ENCODE measurements around the gene DIAPH2.

Gene DIAPH2

GRCh38 chrX:97369947-97370346 is 685.3 kb downstream of the DIAPH2 start:
- H3K9me3 Mint-ChIP-seq (ENCODE audit: low read depth), result no peaks in the 10 kb centered on the region
- peaks cover 6% of the 10 kb centered on the region for H3K36me3 Mint-ChIP-seq
- no peak overlapping the region for H3K4me3 Mint-ChIP-seq
- H3K27ac Mint-ChIP-seq, result no peak overlapping the region
- H3K4me1 Mint-ChIP-seq (ENCODE audit: low read depth), result no peaks in the 10 kb centered on the region
- H3K27me3 Mint-ChIP-seq, result no peaks in the 10 kb centered on the region

- Mint-ChIP-seq H3K9me3 (ENCODE audit: low read depth) (no peaks in the 10 kb centered on the region), H3K27me3 (no peaks in the 10 kb centered on the region), H3K4me1 (ENCODE audit: low read depth) (no peaks in the 10 kb centered on the region), H3K36me3 (peaks cover 4% of the 10 kb centered on the region), H3K27ac (no peak overlapping the region), H3K4me3 (no peak overlapping the region)
Observed at GRCh38 chrX:97372001-97372766, 687.5 kb downstream of the DIAPH2 start.

GRCh38 chrX:97374266-97374665 is 689.6 kb downstream of the DIAPH2 start:
- no peak overlapping the region for H3K27ac Mint-ChIP-seq

DNA sequence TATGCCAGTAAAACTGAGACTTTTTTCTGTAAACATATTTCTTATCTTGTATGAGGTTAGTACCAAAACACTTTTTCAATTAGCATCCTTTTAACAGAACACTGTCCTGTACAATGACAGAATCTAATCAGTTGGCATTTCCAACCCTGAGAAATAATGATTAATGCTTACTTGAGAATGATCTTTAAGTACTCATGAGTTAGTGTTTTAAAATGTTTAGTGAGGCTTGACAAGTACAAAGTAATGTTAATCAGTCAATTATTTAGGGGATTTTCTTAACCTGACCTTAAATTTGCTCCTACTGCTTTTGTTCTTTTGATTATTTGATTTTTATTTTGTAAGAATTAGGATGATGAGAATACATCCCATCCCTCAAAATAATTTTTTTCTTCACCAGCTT is 695.6 kb downstream of the DIAPH2 start:
- no peaks in the 10 kb centered on the region for H3K27me3 Mint-ChIP-seq
- no peaks in the 10 kb centered on the region for H3K36me3 Mint-ChIP-seq
- H3K9me3 Mint-ChIP-seq (ENCODE audit: low read depth), result no peaks in the 10 kb centered on the region
- no peak overlapping the region for H3K4me3 Mint-ChIP-seq
- H3K27ac Mint-ChIP-seq, result no peak overlapping the region
- H3K4me1 Mint-ChIP-seq (ENCODE audit: low read depth), result no peaks in the 10 kb centered on the region

More at GRCh38 chrX:97374266-97374665, 689.6 kb downstream of the DIAPH2 start:
- Mint-ChIP-seq H3K36me3 (peaks cover 4% of the 10 kb centered on the region), H3K4me3 (no peak overlapping the region), H3K4me1 (ENCODE audit: low read depth) (no peaks in the 10 kb centered on the region), H3K9me3 (ENCODE audit: low read depth) (no peaks in the 10 kb centered on the region), H3K27me3 (no peaks in the 10 kb centered on the region)

- Mint-ChIP-seq H3K4me1 (ENCODE audit: low read depth) (peaks cover 3% of the 10 kb centered on the region), H3K36me3 (peaks cover 7% of the 10 kb centered on the region), H3K27ac (no peak overlapping the region), H3K4me3 (no peak overlapping the region), H3K27me3 (no peaks in the 10 kb centered on the region), H3K9me3 (ENCODE audit: low read depth) (no peaks in the 10 kb centered on the region)
Observed at GRCh38 chrX:97384685-97385084, 700.0 kb downstream of the DIAPH2 start.

DNA sequence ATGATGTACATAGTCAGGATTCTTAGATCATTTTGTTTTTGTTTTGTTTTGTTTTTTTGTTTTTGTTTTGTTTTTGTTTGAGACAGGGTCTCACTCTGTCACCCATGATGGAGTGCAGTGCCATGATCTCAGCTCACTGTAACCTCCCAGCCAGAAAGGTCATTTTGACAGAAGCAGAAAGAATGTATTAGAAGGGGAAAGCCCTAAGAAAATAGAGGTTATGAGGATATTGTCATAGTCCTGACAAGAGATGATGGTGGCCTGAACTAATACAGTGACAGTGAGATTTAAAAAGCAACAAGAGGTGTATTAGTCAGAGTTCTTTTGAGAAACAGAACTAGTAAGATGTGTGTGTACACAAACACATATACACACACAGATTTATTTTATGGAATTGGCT is 702.4 kb downstream of the DIAPH2 start:
- Mint-ChIP-seq H3K36me3 (peaks cover 7% of the 10 kb centered on the region), H3K27me3 (no peaks in the 10 kb centered on the region), H3K9me3 (ENCODE audit: low read depth) (no peaks in the 10 kb centered on the region), H3K4me3 (no peak overlapping the region), H3K4me1 (ENCODE audit: low read depth) (peaks cover 3% of the 10 kb centered on the region), H3K27ac (no peak overlapping the region)

GRCh38 chrX:97389761-97390192 is 705.1 kb downstream of the DIAPH2 start:
- Mint-ChIP-seq H3K4me3 (no peak overlapping the region), H3K9me3 (ENCODE audit: low read depth) (no peaks in the 10 kb centered on the region), H3K36me3 (peaks cover 7% of the 10 kb centered on the region), H3K27me3 (no peaks in the 10 kb centered on the region), H3K27ac (no peak overlapping the region), H3K4me1 (ENCODE audit: low read depth) (peaks cover 3% of the 10 kb centered on the region)

GRCh38 chrX:97397371-97397770 is 712.7 kb downstream of the DIAPH2 start:
- peaks cover 26% of the 10 kb centered on the region for H3K4me1 Mint-ChIP-seq (ENCODE audit: low read depth)
- no peak overlapping the region for H3K4me3 Mint-ChIP-seq
- peaks cover 2% of the 10 kb centered on the region for H3K36me3 Mint-ChIP-seq
- H3K9me3 Mint-ChIP-seq (ENCODE audit: low read depth), result no peaks in the 10 kb centered on the region
- H3K27me3 Mint-ChIP-seq, result no peaks in the 10 kb centered on the region
- peak overlapping the region; percentile 92 for H3K27ac Mint-ChIP-seq

GRCh38 chrX:97398030-97398551 is 713.4 kb downstream of the DIAPH2 start:
- peaks cover 2% of the 10 kb centered on the region for H3K36me3 Mint-ChIP-seq
- peak overlapping the region; percentile 54 for H3K4me3 Mint-ChIP-seq
- no peaks in the 10 kb centered on the region for H3K27me3 Mint-ChIP-seq
- no peaks in the 10 kb centered on the region for H3K9me3 Mint-ChIP-seq (ENCODE audit: low read depth)
- H3K4me1 Mint-ChIP-seq (ENCODE audit: low read depth), result peaks cover 26% of the 10 kb centered on the region
- H3K27ac Mint-ChIP-seq, result peak overlapping the region; percentile 92

- Mint-ChIP-seq H3K36me3 (peaks cover 2% of the 10 kb centered on the region), H3K27ac (peak overlapping the region; percentile 13), H3K4me3 (no peak overlapping the region), H3K9me3 (ENCODE audit: low read depth) (no peaks in the 10 kb centered on the region), H3K27me3 (no peaks in the 10 kb centered on the region), H3K4me1 (ENCODE audit: low read depth) (peaks cover 26% of the 10 kb centered on the region)
Observed at GRCh38 chrX:97399400-97399799, 714.8 kb downstream of the DIAPH2 start.

DNA sequence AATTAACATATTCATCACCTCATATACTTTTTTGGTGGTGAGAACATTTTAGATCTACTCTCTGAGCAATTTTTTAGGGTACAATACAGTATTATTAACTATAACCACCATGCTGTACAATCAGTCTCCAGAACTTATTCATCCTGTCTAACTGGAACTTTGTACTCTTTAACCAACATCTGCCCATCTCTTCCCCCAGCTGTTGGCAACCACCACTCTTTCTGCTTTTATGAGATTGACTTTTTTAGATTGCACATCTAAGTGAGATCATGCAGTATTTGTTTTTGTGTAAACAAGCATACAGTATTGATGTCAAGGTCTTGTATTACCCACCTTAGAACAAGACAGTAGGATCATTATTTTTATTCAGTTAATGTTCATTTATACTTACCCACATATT is 715.9 kb downstream of the DIAPH2 start:
- Mint-ChIP-seq H3K4me1 (ENCODE audit: low read depth) (peaks cover 26% of the 10 kb centered on the region), H3K36me3 (peaks cover 2% of the 10 kb centered on the region), H3K27me3 (no peaks in the 10 kb centered on the region), H3K27ac (no peak overlapping the region), H3K9me3 (ENCODE audit: low read depth) (no peaks in the 10 kb centered on the region), H3K4me3 (no peak overlapping the region)

GRCh38 chrX:97401154-97401553 is 716.5 kb downstream of the DIAPH2 start:
- no peak overlapping the region for H3K27ac Mint-ChIP-seq
- H3K4me3 Mint-ChIP-seq, result no peak overlapping the region
- peaks cover 26% of the 10 kb centered on the region for H3K4me1 Mint-ChIP-seq (ENCODE audit: low read depth)
- H3K36me3 Mint-ChIP-seq, result peaks cover 2% of the 10 kb centered on the region
- H3K9me3 Mint-ChIP-seq (ENCODE audit: low read depth), result no peaks in the 10 kb centered on the region
- no peaks in the 10 kb centered on the region for H3K27me3 Mint-ChIP-seq

DNA sequence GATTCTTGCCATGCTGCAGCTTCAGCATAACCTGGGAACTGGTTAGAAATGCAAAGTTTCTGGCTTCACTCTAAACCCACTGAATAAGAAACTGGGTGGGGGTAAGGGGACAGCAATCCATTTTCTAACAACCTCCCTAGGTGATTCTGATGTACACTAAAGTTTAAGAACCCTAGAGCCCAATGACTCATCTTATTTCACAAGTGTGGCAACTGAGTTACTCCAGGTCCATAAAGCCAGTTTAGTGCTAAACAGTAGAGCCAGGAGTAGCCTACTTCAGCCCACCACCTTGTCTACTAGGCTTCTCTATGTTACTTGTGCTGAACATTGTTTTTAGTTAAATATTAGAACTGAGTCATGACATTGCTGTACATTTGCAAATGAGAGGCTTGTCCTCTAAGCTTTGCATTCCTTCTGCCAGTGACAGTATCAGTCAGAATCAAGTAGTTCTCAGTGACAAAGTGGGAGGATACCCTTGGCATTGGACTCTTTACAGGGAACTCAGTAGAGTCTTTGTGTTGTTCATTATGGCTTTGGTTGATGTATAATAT is 717.0 kb downstream of the DIAPH2 start:
- Mint-ChIP-seq H3K27me3 (no peaks in the 10 kb centered on the region), H3K36me3 (peaks cover 2% of the 10 kb centered on the region), H3K4me3 (no peak overlapping the region), H3K4me1 (ENCODE audit: low read depth) (peaks cover 26% of the 10 kb centered on the region), H3K27ac (no peak overlapping the region), H3K9me3 (ENCODE audit: low read depth) (no peaks in the 10 kb centered on the region)

DNA sequence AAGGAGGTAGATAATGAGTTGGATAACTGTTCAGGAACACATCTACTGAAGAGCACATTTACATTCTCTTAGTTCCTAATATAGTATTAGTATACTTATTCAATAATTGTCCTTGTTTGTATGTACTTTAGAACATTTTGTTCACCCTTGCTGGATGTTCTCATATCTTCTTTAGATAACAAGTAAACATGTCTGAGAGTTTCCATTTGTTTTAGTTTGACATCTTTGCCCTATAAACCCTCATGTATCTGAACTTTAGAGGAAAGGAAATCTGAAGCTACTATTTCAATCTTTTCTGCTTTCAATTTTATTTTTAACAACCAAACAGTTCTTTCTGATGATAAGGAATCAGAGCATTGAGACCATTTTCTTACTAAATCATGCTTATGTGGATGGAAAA is 717.7 kb downstream of the DIAPH2 start:
- H3K4me1 Mint-ChIP-seq (ENCODE audit: low read depth), result peaks cover 26% of the 10 kb centered on the region
- peaks cover 2% of the 10 kb centered on the region for H3K36me3 Mint-ChIP-seq
- no peaks in the 10 kb centered on the region for H3K9me3 Mint-ChIP-seq (ENCODE audit: low read depth)
- H3K27ac Mint-ChIP-seq, result no peak overlapping the region
- H3K4me3 Mint-ChIP-seq, result no peak overlapping the region
- H3K27me3 Mint-ChIP-seq, result no peaks in the 10 kb centered on the region

DNA sequence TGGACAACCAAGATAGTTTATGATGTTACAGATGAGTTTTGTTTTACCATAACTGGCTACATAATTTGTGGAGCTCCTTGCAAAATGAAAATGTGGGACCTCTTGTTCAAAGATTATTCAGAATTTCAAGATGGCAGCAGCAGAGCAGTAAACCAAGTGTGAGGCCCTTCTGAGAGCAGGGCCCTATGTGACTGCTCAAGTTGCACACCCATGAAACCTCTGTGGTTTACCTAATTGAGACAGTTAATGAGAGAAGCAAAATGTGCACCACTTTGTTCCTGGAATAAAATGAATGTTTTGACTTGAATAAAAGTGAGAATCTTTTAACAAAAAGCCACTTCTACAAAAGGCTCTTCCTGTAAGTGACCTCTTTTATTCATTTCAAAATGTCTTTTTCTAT is 718.3 kb downstream of the DIAPH2 start:
- Mint-ChIP-seq H3K36me3 (peaks cover 2% of the 10 kb centered on the region), H3K27ac (no peak overlapping the region), H3K9me3 (ENCODE audit: low read depth) (no peaks in the 10 kb centered on the region), H3K4me3 (no peak overlapping the region), H3K4me1 (ENCODE audit: low read depth) (peaks cover 21% of the 10 kb centered on the region), H3K27me3 (no peaks in the 10 kb centered on the region)
